ENCODE measurements around the gene HMGN3. TPM values are rescaled to one million over a fixed set of nuclear protein-coding genes. Genes with fewer than 3 reads are reported as not detected.

Gene HMGN3
- total and polyA plus RNA-seq, 8 donors: 106 to 274 (median 248) TPM

- Histone ChIP-seq H3K27ac (no peak overlapping the region), H3K9me3 (no peaks in the 10 kb centered on the region), H3K4me1 (no peaks in the 10 kb centered on the region), H3K4me3 (no peak overlapping the region), H3K36me3 (no peaks in the 10 kb centered on the region), H3K27me3 (no peaks in the 10 kb centered on the region)
- no peak for TF ChIP-seq CTCF (IDR thresholded peaks at IDR 0.05)
- DNase-seq (no peak), ATAC-seq (no peak)
- intact Hi-C loops (cut with DNase I): no loop called here
Measured at GRCh38 chr6:79152269-79152737, 82.2 kb downstream of the HMGN3 start.

Other genes with a start within 250 kb of the HMGN3 start
- 10 to 100 TPM; 27.3 to 32.3 TPM for gene PHIP, start 156.4 kb downstream of the HMGN3 start, total RNA-seq
- 10 to 100 TPM; 64.3 to 82.2 (median 71.3) TPM for gene PHIP, start 156.4 kb downstream of the HMGN3 start, polyA plus RNA-seq (ENCODE audit: insufficient read length in 6 of 6)

Measured in left lung (tissue), 10 donors.